G401.6 (cell line): ENCODE data around the gene FBRSL1.

Source experiments
- FAIRE-seq: peaks from 2 replicates; lab custom pipeline; 2012; peaks lifted over from hg19 to GRCh38; lab: Jason Lieb, UNC

Gene FBRSL1

GRCh38 chr12:132558861-132559623 is 69.1 kb downstream of the FBRSL1 start:
- no peak for FAIRE-seq

- no peak for FAIRE-seq
Measured at GRCh38 chr12:132559652-132560363, 69.9 kb downstream of the FBRSL1 start.

- no peak for FAIRE-seq
Measured at GRCh38 chr12:132560364-132560613, 70.3 kb downstream of the FBRSL1 start.

- no peak for FAIRE-seq
Measured at GRCh38 chr12:132560614-132561426, 70.9 kb downstream of the FBRSL1 start.
